Activated CD4-positive, alpha-beta T cell treated with anti-CD3 and anti-CD28 coated beads for 36 hours (primary cell): ENCODE data around the gene KCNN3. TPM values are rescaled to one million over a fixed set of nuclear protein-coding genes. Genes with fewer than 3 reads are reported as not detected.

Experiments
- ATAC-seq: fragments of 200-7000 bp; cut with Tn5 transposase; one replicate; pipeline ENCODE4 v1.10.0; 2021; ENCODE audit warnings: mild to moderate bottlenecking, moderate library complexity
- CTCF ChIA-PET: fragments of 350-600 bp; sonication (Branson Sonifier 250); formaldehyde crosslinking; loops from one replicate; lab custom pipeline; 2021; ENCODE audit warnings: antibody characterized with exemption; lab: Charles Lee
- POLR2A ChIA-PET: fragments of 350-600 bp; sonication (Branson Sonifier 250); formaldehyde crosslinking; loops from one replicate; lab custom pipeline; 2021; ENCODE audit warnings: antibody characterized with exemption, inconsistent platforms; lab: Charles Lee
- DNase-seq: peaks from one replicate; pipeline ENCODE4 v3.0.0-alpha.2; 2020
- H3K27ac Mint-ChIP-seq: one replicate; pipeline ENCODE4 v1.8.0; 2021; ENCODE audit warnings: mixed read lengths
- H3K27me3 Mint-ChIP-seq: one replicate; pipeline ENCODE4 v1.8.0; 2021; ENCODE audit warnings: mixed read lengths
- H3K36me3 Mint-ChIP-seq: one replicate; pipeline ENCODE4 v1.8.0; 2021; ENCODE audit warnings: low read depth, mixed read lengths
- H3K4me1 Mint-ChIP-seq: one replicate; pipeline ENCODE4 v1.8.0; 2021; ENCODE audit warnings: mixed read lengths
- H3K4me3 Mint-ChIP-seq: one replicate; pipeline ENCODE4 v1.8.0; 2021; ENCODE audit warnings: mild to moderate bottlenecking, moderate library complexity, mixed read lengths
- H3K9me3 Mint-ChIP-seq: one replicate; pipeline ENCODE4 v1.8.0; 2021; ENCODE audit warnings: low read depth, mixed read lengths
- intact Hi-C, 2 experiments: fragments of 100-400 bp; cut with DNase I in 1 of 2; cut with micrococcal nuclease in 1 of 2; formaldehyde crosslinking; loops; one replicate each; pipeline versions ENCODE4 v1.14.2 to v1.15.1; 2022 to 2024; cut with DNase I, micrococcal nuclease
- total RNA-seq, 2 experiments: library from RNA; stranded (reverse); gene quantifications; one replicate each; pipeline ENCODE4 v1.2.3, GENCODE V29; 2021

KCNN3 gene
- total RNA-seq, 2 experiments from 2014 or later, result 0.18 to 0.25 TPM

GRCh38 chr1:154847891-154848290 is 22.2 kb downstream of the KCNN3 start:
- DNase-seq (no peak), ATAC-seq (no peak)
- Mint-ChIP-seq H3K4me3 (no peak overlapping the region), H3K36me3 (no peaks in the 10 kb centered on the region), H3K27me3 (peaks cover 5% of the 10 kb centered on the region), H3K4me1 (peaks cover 17% of the 10 kb centered on the region), H3K27ac (no peak overlapping the region), H3K9me3 (no peaks in the 10 kb centered on the region)
- intact Hi-C loops, result no loop called here
- ChIA-PET CTCF (interaction anchor here (1.1 kb wide), 1 partner anchor 11 kb away, joined by 4 read pairs; no protein-coding TSS in a partner anchor), POLR2A (no interaction called here)

- Mint-ChIP-seq H3K36me3 (no peaks in the 10 kb centered on the region), H3K27me3 (peaks cover 5% of the 10 kb centered on the region), H3K9me3 (no peaks in the 10 kb centered on the region), H3K4me1 (peaks cover 17% of the 10 kb centered on the region), H3K27ac (no peak overlapping the region), H3K4me3 (no peak overlapping the region)
- intact Hi-C loops, result no loop called here
- ChIA-PET POLR2A (no interaction called here), CTCF (no interaction called here)
- no peak for DNase-seq
- ATAC-seq, result no peak
These were observed 23.3 kb downstream of the KCNN3 start for GRCh38 chr1:154846565-154847442.

GRCh38 chr1:154845879-154846278 is 24.2 kb downstream of the KCNN3 start:
- DNase-seq, result no peak
- Mint-ChIP-seq H3K36me3 (no peaks in the 10 kb centered on the region), H3K9me3 (no peaks in the 10 kb centered on the region), H3K27me3 (peaks cover 5% of the 10 kb centered on the region), H3K4me3 (no peak overlapping the region), H3K27ac (no peak overlapping the region), H3K4me1 (peaks cover 17% of the 10 kb centered on the region)
- ATAC-seq, result no peak
- ChIA-PET CTCF (interaction anchor here (0.5 kb wide), 1 partner anchor 17 kb away, joined by 3 read pairs; no protein-coding TSS in a partner anchor), POLR2A (no interaction called here)
- intact Hi-C loops, result no loop called here

GRCh38 chr1:154845174-154845573 is 24.9 kb downstream of the KCNN3 start:
- Mint-ChIP-seq H3K4me3 (no peak overlapping the region), H3K9me3 (no peaks in the 10 kb centered on the region), H3K4me1 (peaks cover 12% of the 10 kb centered on the region), H3K27ac (no peak overlapping the region), H3K36me3 (no peaks in the 10 kb centered on the region), H3K27me3 (peaks cover 5% of the 10 kb centered on the region)
- no peak for ATAC-seq
- no peak for DNase-seq
- ChIA-PET POLR2A (no interaction called here), CTCF (interaction anchor here (0.5 kb wide), 1 partner anchor 18 kb away, joined by 3 read pairs; no protein-coding TSS in a partner anchor)
- intact Hi-C loops, result no loop called here

- ATAC-seq, result no peak
- Mint-ChIP-seq H3K9me3 (no peaks in the 10 kb centered on the region), H3K4me1 (peaks cover 5% of the 10 kb centered on the region), H3K36me3 (no peaks in the 10 kb centered on the region), H3K4me3 (no peak overlapping the region), H3K27ac (no peak overlapping the region), H3K27me3 (peaks cover 5% of the 10 kb centered on the region)
- no peak for DNase-seq
- intact Hi-C loops, result no loop called here
- ChIA-PET POLR2A (no interaction called here), CTCF (no interaction called here)
These were observed 25.8 kb downstream of the KCNN3 start for GRCh38 chr1:154844297-154844681.

GRCh38 chr1:154843636-154844296 is 26.3 kb downstream of the KCNN3 start:
- H3K9me3 Mint-ChIP-seq, result no peaks in the 10 kb centered on the region
- no peaks in the 10 kb centered on the region for H3K4me1 Mint-ChIP-seq
- POLR2A ChIA-PET, result no interaction called here
- CTCF ChIA-PET, result interaction anchor here (0.5 kb wide), 1 partner anchor 39 kb away, joined by 3 read pairs; no protein-coding TSS in a partner anchor
- intact Hi-C loops, result no loop called here
- no peaks in the 10 kb centered on the region for H3K36me3 Mint-ChIP-seq
- no peak for DNase-seq
- no peak for ATAC-seq
- no peak overlapping the region for H3K27ac Mint-ChIP-seq
- peaks cover 5% of the 10 kb centered on the region for H3K27me3 Mint-ChIP-seq
- H3K4me3 Mint-ChIP-seq, result no peak overlapping the region

- no peak overlapping the region for H3K4me3 Mint-ChIP-seq
- peak; percentile 44 for ATAC-seq
- CTCF ChIA-PET, result interaction anchor here (0.6 kb wide), 1 partner anchor 95 kb away, joined by 3 read pairs; no protein-coding TSS in a partner anchor
These were observed 27.4 kb downstream of the KCNN3 start for GRCh38 chr1:154842635-154843034.

GRCh38 chr1:154841384-154841783 is 28.7 kb downstream of the KCNN3 start:
- H3K36me3 Mint-ChIP-seq, result no peaks in the 10 kb centered on the region
- no peaks in the 10 kb centered on the region for H3K27me3 Mint-ChIP-seq
- intact Hi-C loops, result no loop called here
- no peaks in the 10 kb centered on the region for H3K9me3 Mint-ChIP-seq
- ChIA-PET POLR2A (no interaction called here), CTCF (interaction anchor here (0.6 to 0.8 kb wide), 2 partner anchors 19 to 24 kb away, joined by 4 to 8 read pairs; no protein-coding TSS in a partner anchor)
- no peak for ATAC-seq
- H3K27ac Mint-ChIP-seq, result no peak overlapping the region
- no peak overlapping the region for H3K4me3 Mint-ChIP-seq
- no peaks in the 10 kb centered on the region for H3K4me1 Mint-ChIP-seq
- DNase-seq, result no peak

More at GRCh38 chr1:154842635-154843034, 27.4 kb downstream of the KCNN3 start:
- no peaks in the 10 kb centered on the region for H3K27me3 Mint-ChIP-seq
- no peak overlapping the region for H3K27ac Mint-ChIP-seq
- no peak for DNase-seq
- intact Hi-C loops, result no loop called here
- POLR2A ChIA-PET, result no interaction called here
- H3K4me1 Mint-ChIP-seq, result no peaks in the 10 kb centered on the region
- no peaks in the 10 kb centered on the region for H3K9me3 Mint-ChIP-seq
- H3K36me3 Mint-ChIP-seq, result no peaks in the 10 kb centered on the region

- ATAC-seq (no peak), DNase-seq (no peak)
- no peaks in the 10 kb centered on the region for H3K27me3 Mint-ChIP-seq
- ChIA-PET CTCF (interaction anchor here (0.6 to 0.8 kb wide), 2 partner anchors 19 to 25 kb away, joined by 4 to 8 read pairs; no protein-coding TSS in a partner anchor), POLR2A (no interaction called here)
- no peaks in the 10 kb centered on the region for H3K9me3 Mint-ChIP-seq
- H3K4me1 Mint-ChIP-seq, result no peaks in the 10 kb centered on the region
- H3K36me3 Mint-ChIP-seq, result no peaks in the 10 kb centered on the region
- no peak overlapping the region for H3K27ac Mint-ChIP-seq
- no peak overlapping the region for H3K4me3 Mint-ChIP-seq
- intact Hi-C loops, result no loop called here
These were observed 29.6 kb downstream of the KCNN3 start for GRCh38 chr1:154840269-154841176.

- CTCF ChIA-PET, result no interaction called here
- Mint-ChIP-seq H3K27ac (no peak overlapping the region), H3K36me3 (no peaks in the 10 kb centered on the region), H3K4me3 (no peak overlapping the region), H3K4me1 (no peaks in the 10 kb centered on the region), H3K9me3 (no peaks in the 10 kb centered on the region), H3K27me3 (no peaks in the 10 kb centered on the region)
- intact Hi-C loops, result no loop called here
- POLR2A ChIA-PET, result no interaction called here
- DNase-seq (no peak), ATAC-seq (no peak)
These were observed 30.4 kb downstream of the KCNN3 start for GRCh38 chr1:154839691-154840090.

GRCh38 chr1:154838988-154839387 is 31.1 kb downstream of the KCNN3 start:
- Mint-ChIP-seq H3K4me3 (no peak overlapping the region), H3K9me3 (no peaks in the 10 kb centered on the region), H3K36me3 (no peaks in the 10 kb centered on the region), H3K27ac (no peak overlapping the region), H3K27me3 (no peaks in the 10 kb centered on the region), H3K4me1 (no peaks in the 10 kb centered on the region)
- ChIA-PET CTCF (no interaction called here), POLR2A (no interaction called here)
- DNase-seq, result no peak
- no peak for ATAC-seq
- intact Hi-C loops, result no loop called here
